Loucy (cell line): ENCODE results near the gene KLF3.

Experiments used
- CTCF ChIP-seq: fragments of 200-600 bp; sonication (generic); conservative IDR thresholded peaks from 2 replicates; pipeline ENCODE4 v1.5.1; 2014; ENCODE audit warnings: mild to moderate bottlenecking, antibody characterized with exemption, low read length
- EZH2phosphoT487 ChIP-seq: fragments of 200-600 bp; IDR thresholded peaks from 2 replicates; pipeline ENCODE4 v1.6.1; 2018; ENCODE audit warnings: antibody characterized with exemption, mild to moderate bottlenecking, moderate library complexity, borderline replicate concordance

DNA sequence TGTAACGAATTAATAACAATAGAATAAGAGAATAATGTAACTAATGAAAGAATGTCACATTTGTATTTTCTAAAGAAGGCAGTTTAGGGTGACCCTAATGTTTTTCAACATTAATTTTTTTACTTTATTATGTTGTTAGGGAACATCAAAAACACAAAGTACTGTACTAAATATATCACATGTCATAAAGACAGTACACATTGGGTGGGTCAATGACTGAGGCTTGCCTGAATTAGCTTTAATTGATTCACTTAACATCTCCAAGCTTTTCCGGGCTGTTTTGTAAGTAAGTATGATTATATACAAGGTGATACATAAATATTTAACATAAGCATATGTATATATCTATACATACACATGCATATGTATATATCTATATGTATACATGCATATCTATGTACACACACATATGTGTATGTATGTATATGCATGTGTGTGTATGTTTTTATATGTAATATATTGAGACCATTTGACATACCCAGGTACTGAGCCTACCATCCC is 43.4 kb upstream of the KLF3 start:
- TF ChIP-seq CTCF (no peak), EZH2phosphoT487 (no peak)
